ENCODE measurements around the gene IGSF3. TPM values are rescaled to one million over a fixed set of nuclear protein-coding genes. Genes with fewer than 3 reads are reported as not detected.

Gene IGSF3
- total RNA-seq = 10 to 100 TPM; 15.4 to 27.2 TPM
- polyA plus RNA-seq (ENCODE audit: insufficient read depth, low read depth, low replicate concordance) = 12.6 TPM
- long read RNA-seq, donor 1 = 0 reads
- long read RNA-seq, donor 2 = 0 reads

DNA sequence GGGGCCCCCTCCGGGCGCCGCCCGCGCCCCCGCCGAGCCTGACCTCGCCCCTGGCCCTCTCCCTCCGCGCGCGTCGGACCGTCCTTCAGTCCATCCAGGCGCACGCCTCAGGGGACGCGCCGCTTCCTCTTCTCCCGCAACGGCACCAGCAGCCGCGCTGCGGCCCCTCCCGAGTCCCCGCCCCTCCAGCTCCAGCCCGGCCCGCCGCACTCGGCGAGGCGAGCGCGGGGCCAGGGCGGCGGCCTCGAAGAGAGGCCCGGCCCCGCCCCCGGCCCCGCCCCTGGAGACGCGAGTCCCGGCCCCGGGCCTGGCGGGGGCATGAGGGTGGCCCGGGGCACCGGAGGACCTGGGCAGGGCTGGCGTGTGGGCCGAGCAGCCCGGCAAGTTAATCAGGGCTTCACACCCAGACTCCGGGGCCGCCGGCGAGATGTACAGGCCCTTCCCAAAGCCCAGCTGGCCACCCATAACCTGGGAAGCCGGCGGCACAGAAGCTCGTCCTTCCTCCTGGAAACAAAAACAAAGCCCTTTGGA, at the start of gene IGSF3:
TSS of gene IGSF3 (minus strand) at position 159 of the 531 bp plus-strand sequence. CDS start 1,407 bp downstream, outside the sequence.
- intact Hi-C loops (cut with DNase I; ENCODE audit: low total_unique reads) = no loop called here
- TF ChIP-seq, protein P1, sequence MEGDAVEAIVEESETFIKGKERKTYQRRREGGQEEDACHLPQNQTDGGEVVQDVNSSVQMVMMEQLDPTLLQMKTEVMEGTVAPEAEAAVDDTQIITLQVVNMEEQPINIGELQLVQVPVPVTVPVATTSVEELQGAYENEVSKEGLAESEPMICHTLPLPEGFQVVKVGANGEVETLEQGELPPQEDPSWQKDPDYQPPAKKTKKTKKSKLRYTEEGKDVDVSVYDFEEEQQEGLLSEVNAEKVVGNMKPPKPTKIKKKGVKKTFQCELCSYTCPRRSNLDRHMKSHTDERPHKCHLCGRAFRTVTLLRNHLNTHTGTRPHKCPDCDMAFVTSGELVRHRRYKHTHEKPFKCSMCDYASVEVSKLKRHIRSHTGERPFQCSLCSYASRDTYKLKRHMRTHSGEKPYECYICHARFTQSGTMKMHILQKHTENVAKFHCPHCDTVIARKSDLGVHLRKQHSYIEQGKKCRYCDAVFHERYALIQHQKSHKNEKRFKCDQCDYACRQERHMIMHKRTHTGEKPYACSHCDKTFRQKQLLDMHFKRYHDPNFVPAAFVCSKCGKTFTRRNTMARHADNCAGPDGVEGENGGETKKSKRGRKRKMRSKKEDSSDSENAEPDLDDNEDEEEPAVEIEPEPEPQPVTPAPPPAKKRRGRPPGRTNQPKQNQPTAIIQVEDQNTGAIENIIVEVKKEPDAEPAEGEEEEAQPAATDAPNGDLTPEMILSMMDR (IDR thresholded peaks at IDR 0.05) = no peak
- TF ChIP-seq POLR2A (IDR thresholded peaks at IDR 0.05) = no peak
- no peaks in the 10 kb centered on the region for H3K36me3 ChIP-seq (ENCODE audit: low read depth, missing control alignments)
- 4% methylated on average over 7 of the region's 58 CpGs; no CpG with 5 or more reads in 1 of the 2 donors for WGBS, 2 donors
- no peaks in the 10 kb centered on the region for H3K9me3 ChIP-seq
- H3K4me1 ChIP-seq = no peaks in the 10 kb centered on the region
- H3K4me3 ChIP-seq = peak within 1 kb of the TSS; percentile 61 to 69
- H3K27ac ChIP-seq = peak within 1 kb of the TSS; percentile 24 to 52
- DNase-seq = peak; percentile 79
- H3K27me3 ChIP-seq = no peaks in the 10 kb centered on the region

DNA sequence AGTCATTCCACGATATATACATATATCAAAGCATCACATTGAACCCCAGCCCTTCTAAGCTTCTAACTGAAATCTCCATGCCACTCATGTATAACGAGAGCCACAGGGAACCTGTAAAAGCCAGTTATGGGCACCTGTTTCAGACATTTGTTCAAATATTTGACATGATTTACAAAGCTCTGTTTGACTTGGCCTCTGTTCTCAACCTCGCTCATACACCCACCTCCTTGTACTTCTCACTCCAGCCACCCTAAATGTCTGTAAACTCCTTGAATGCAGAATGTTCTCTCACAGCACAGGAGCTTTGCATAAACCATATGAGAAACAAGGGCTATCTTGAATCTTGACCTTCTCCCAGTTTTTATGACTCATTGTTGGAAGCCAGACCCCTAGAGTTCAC, 49.8 kb upstream of the IGSF3 start:
- TF ChIP-seq POLR2A (IDR thresholded peaks at IDR 0.05) = no peak
- TF ChIP-seq, protein P1 (IDR thresholded peaks at IDR 0.05) = no peak
- no peaks in the 10 kb centered on the region for H3K27me3 ChIP-seq
- no peaks in the 10 kb centered on the region for H3K36me3 ChIP-seq (ENCODE audit: low read depth, missing control alignments)
- H3K4me1 ChIP-seq = no peaks in the 10 kb centered on the region
- no peak overlapping the region for H3K4me3 ChIP-seq
- WGBS, 2 donors = 89% methylated on average over 3 of the region's 3 CpGs
- H3K27ac ChIP-seq = no peak overlapping the region
- intact Hi-C loops (cut with DNase I; ENCODE audit: low total_unique reads) = no loop called here
- no peak for DNase-seq
- no peaks in the 10 kb centered on the region for H3K9me3 ChIP-seq

DNA sequence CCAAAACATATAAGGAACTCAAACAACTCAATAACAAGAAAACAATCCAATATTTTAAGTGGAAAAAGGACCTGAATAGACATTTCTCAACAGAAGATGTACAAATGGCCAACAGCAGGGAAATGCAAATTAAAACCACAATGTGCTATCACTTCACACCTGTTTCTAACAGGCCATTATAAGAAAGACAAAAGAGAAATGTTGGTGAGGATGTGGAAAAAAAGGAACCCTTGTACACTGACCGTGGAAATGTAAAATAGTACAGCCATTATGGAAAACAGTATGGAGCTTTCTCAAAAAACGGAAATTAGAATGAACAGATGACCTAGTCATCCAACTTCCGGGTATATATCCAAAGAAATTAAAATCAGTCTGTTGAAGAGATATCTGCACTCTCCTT, 48.9 kb upstream of the IGSF3 start:
- H3K4me3 ChIP-seq = no peak overlapping the region
- H3K27ac ChIP-seq = no peak overlapping the region
- no peaks in the 10 kb centered on the region for H3K9me3 ChIP-seq
- H3K27me3 ChIP-seq = no peaks in the 10 kb centered on the region
- no peaks in the 10 kb centered on the region for H3K4me1 ChIP-seq
- intact Hi-C loops (cut with DNase I; ENCODE audit: low total_unique reads) = no loop called here
- no peak for DNase-seq
- H3K36me3 ChIP-seq (ENCODE audit: low read depth, missing control alignments) = no peaks in the 10 kb centered on the region
- no peak for TF ChIP-seq POLR2A (IDR thresholded peaks at IDR 0.05)
- TF ChIP-seq, protein P1 (IDR thresholded peaks at IDR 0.05) = no peak
- 87% methylated on average over 3 of the region's 3 CpGs for WGBS, 2 donors

DNA sequence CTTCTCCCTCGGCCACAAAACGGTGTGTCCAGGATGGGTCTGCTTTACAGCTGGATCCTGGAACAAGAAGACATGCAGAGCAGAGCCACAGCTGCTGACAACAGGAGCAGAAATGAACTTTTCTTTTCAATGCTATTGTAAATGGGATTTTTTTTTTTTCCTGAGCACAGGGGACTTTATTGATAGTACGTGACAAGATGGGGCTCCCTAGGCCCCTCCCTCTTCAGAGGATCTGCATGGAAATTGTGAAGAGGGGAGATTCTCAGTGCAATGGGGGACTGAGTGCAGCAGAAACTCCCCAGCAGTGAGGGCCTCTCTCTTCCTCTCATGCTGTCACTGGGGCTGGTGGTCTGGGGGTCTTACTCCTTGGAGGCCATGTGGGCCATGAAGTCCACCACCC, 45.9 kb upstream of the IGSF3 start:
- Histone ChIP-seq H3K4me3 (no peak overlapping the region), H3K36me3 (ENCODE audit: low read depth, missing control alignments) (no peaks in the 10 kb centered on the region), H3K4me1 (no peaks in the 10 kb centered on the region), H3K27ac (no peak overlapping the region), H3K9me3 (no peaks in the 10 kb centered on the region), H3K27me3 (no peaks in the 10 kb centered on the region)
- intact Hi-C loops (cut with DNase I; ENCODE audit: low total_unique reads) = no loop called here
- 74 to 88% methylated on average over 3 of the region's 3 CpGs for WGBS, 2 donors
- no peak for DNase-seq
- TF ChIP-seq POLR2A (IDR thresholded peaks at IDR 0.05) = no peak
- TF ChIP-seq, protein P1 (IDR thresholded peaks at IDR 0.05) = no peak

- Histone ChIP-seq H3K9me3 (no peaks in the 10 kb centered on the region), H3K27ac (no peak overlapping the region), H3K27me3 (no peaks in the 10 kb centered on the region), H3K4me1 (no peaks in the 10 kb centered on the region), H3K36me3 (ENCODE audit: low read depth, missing control alignments) (no peaks in the 10 kb centered on the region), H3K4me3 (no peak overlapping the region)
- no peak for DNase-seq
- intact Hi-C loops (cut with DNase I; ENCODE audit: low total_unique reads) = no loop called here
- WGBS, 2 donors = 61 to 66% methylated on average over 6 of the region's 6 CpGs
- TF ChIP-seq POLR2A (IDR thresholded peaks at IDR 0.05) = no peak
- TF ChIP-seq, protein P1 (IDR thresholded peaks at IDR 0.05) = no peak
Observed at GRCh38 chr1:116712510-116712909, 45.0 kb upstream of the IGSF3 start.

Measured in testis (tissue), 5 donors.